Duodenal mucosa (tissue), 2 donors: ENCODE measurements around the gene PAM16.
"Not testable (repeated sequence)": the region's sequence is repeated elsewhere in the genome, so short reads cannot be mapped to it uniquely, and the experiment has no call there.

Source experiments
- H3K27ac ChIP-seq: one replicate; pipeline ENCODE4 v1.7.0; 2013; ENCODE audit warnings: low read depth, low read length
- H3K27me3 ChIP-seq, 2 donors: one replicate each; pipeline ENCODE4 v1.7.0; 2013; ENCODE audit warnings: low read length in 2 of 2, control low read depth in 1 of 2; ENCODE audit not compliant: insufficient read depth in 2 of 2, control insufficient read depth in 1 of 2
- H3K36me3 ChIP-seq, 2 donors: one replicate each; pipeline ENCODE4 v1.7.0; 2013; ENCODE audit warnings: low read length in 2 of 2, control low read depth in 1 of 2; ENCODE audit not compliant: insufficient read depth in 2 of 2, control insufficient read depth in 1 of 2
- H3K4me1 ChIP-seq, 2 donors: one replicate each; pipeline ENCODE4 v1.7.0; 2013; ENCODE audit warnings: low read length in 2 of 2, control low read depth in 1 of 2; ENCODE audit not compliant: insufficient read depth in 2 of 2, control insufficient read depth in 1 of 2
- H3K4me3 ChIP-seq, 2 donors: one replicate each; pipeline ENCODE4 v1.7.0; 2013; ENCODE audit warnings: low read length in 2 of 2, low read depth in 1 of 2
- H3K9ac ChIP-seq, 2 donors: one replicate each; pipeline ENCODE4 v1.7.0; 2013; ENCODE audit warnings: low read length in 2 of 2, low read depth in 1 of 2
- H3K9me3 ChIP-seq, 2 donors: one replicate each; pipeline ENCODE4 v1.7.0; 2013; ENCODE audit warnings: low read length in 2 of 2, control low read depth in 1 of 2; ENCODE audit not compliant: control insufficient read depth in 1 of 2

Gene PAM16

GRCh38 chr16:4350787-4351659, at the start of gene PAM16:
Gene PAM16, minus strand, starts transcription at chr16:4351321. Its CDS starts 87 bp downstream, at chr16:4351234.
- Histone ChIP-seq H3K27me3 (no peaks in the 10 kb centered on the region), H3K4me3 (peak within 1 kb of the TSS; percentile 90 to 98), H3K4me1 (peaks cover 3 to 6% of the 10 kb centered on the region in 2 donors), H3K9ac (peak within 1 kb of the TSS; percentile 85 to 86), H3K36me3 (peaks cover 0 to 20% of the 10 kb centered on the region in 2 donors), H3K9me3 (no peaks in the 10 kb centered on the region), H3K27ac (peak within 1 kb of the TSS; percentile 73)

- H3K27me3 ChIP-seq = no peaks in the 10 kb centered on the region
- no peak overlapping the region for H3K27ac ChIP-seq
- H3K9me3 ChIP-seq = no peaks in the 10 kb centered on the region
- no peak overlapping the region for H3K4me3 ChIP-seq
- peaks cover 3% of the 10 kb centered on the region in 2 donors for H3K4me1 ChIP-seq
- no peak overlapping the region for H3K9ac ChIP-seq
- peaks cover 10 to 41% of the 10 kb centered on the region in 2 donors for H3K36me3 ChIP-seq
Observed at GRCh38 chr16:4399001-4399730, 48.0 kb upstream of the PAM16 start.

GRCh38 chr16:4395055-4395726, 44.1 kb upstream of the PAM16 start:
- Histone ChIP-seq H3K9ac (no peak overlapping the region), H3K4me1 (peaks cover 0 to 3% of the 10 kb centered on the region in 2 donors), H3K4me3 (no peak overlapping the region), H3K9me3 (no peaks in the 10 kb centered on the region), H3K27ac (no peak overlapping the region), H3K36me3 (peaks cover 3 to 44% of the 10 kb centered on the region in 2 donors), H3K27me3 (no peaks in the 10 kb centered on the region)

GRCh38 chr16:4393850-4394249, 42.7 kb upstream of the PAM16 start:
- peaks cover 3 to 51% of the 10 kb centered on the region in 2 donors for H3K36me3 ChIP-seq
- not testable (repeated sequence) for H3K9ac ChIP-seq, H3K27me3 ChIP-seq, H3K4me1 ChIP-seq, H3K4me3 ChIP-seq, H3K27ac ChIP-seq, H3K9me3 ChIP-seq

GRCh38 chr16:4393240-4393600, 42.1 kb upstream of the PAM16 start:
- Histone ChIP-seq H3K9me3 (no peaks in the 10 kb centered on the region), H3K4me3 (no peak overlapping the region), H3K27me3 (no peaks in the 10 kb centered on the region), H3K27ac (no peak overlapping the region), H3K9ac (no peak overlapping the region), H3K4me1 (peaks cover 0 to 3% of the 10 kb centered on the region in 2 donors), H3K36me3 (peaks cover 3 to 54% of the 10 kb centered on the region in 2 donors)

GRCh38 chr16:4392382-4393239, 41.5 kb upstream of the PAM16 start:
- Histone ChIP-seq H3K9me3 (no peaks in the 10 kb centered on the region), H3K27ac (no peak overlapping the region), H3K9ac (no peak overlapping the region), H3K27me3 (no peaks in the 10 kb centered on the region), H3K36me3 (peaks cover 3 to 60% of the 10 kb centered on the region in 2 donors), H3K4me1 (peaks cover 0 to 3% of the 10 kb centered on the region in 2 donors), H3K4me3 (no peak overlapping the region)

- H3K36me3 ChIP-seq = peaks cover 3 to 66% of the 10 kb centered on the region in 2 donors
- no peaks in the 10 kb centered on the region for H3K9me3 ChIP-seq
- H3K9ac ChIP-seq = no peak overlapping the region
- H3K27me3 ChIP-seq = no peaks in the 10 kb centered on the region
- H3K4me1 ChIP-seq = peaks cover 0 to 3% of the 10 kb centered on the region in 2 donors
- H3K27ac ChIP-seq = no peak overlapping the region
- H3K4me3 ChIP-seq = no peak overlapping the region
Observed at GRCh38 chr16:4391631-4392381, 40.7 kb upstream of the PAM16 start.

GRCh38 chr16:4390266-4391260, 39.4 kb upstream of the PAM16 start:
- Histone ChIP-seq H3K36me3 (peaks cover 6 to 63% of the 10 kb centered on the region in 2 donors), H3K27me3 (no peaks in the 10 kb centered on the region), H3K9me3 (no peaks in the 10 kb centered on the region), H3K4me1 (peaks cover 0 to 3% of the 10 kb centered on the region in 2 donors), H3K4me3 (no peak overlapping the region), H3K9ac (no peak overlapping the region), H3K27ac (no peak overlapping the region)
